HL-60 (cell line): ENCODE measurements around the gene KRTAP24-1.

Source experiments
- DNase-seq, 2 experiments: peaks; one replicate each; pipeline ENCODE4 v3.0.0-alpha.2; 2010 to 2020; ENCODE audit warnings: low read depth in 1 of 2, low spot score in 1 of 2
- H3K27ac ChIP-seq: fragments of 250-450 bp; sonication (Bioruptor Pico); replicated peaks from 2 replicates; pipeline ENCODE4 v1.5.1; 2020; ENCODE audit warnings: mild to moderate bottlenecking, moderate library complexity
- H3K27me3 ChIP-seq: fragments of 250-450 bp; sonication (Bioruptor Pico); 2 replicates; pipeline ENCODE4 v1.5.1; 2021; ENCODE audit warnings: mild to moderate bottlenecking, moderate library complexity; ENCODE audit not compliant: insufficient read depth, poor library complexity, severe bottlenecking
- H3K4me3 ChIP-seq: replicated peaks from 2 replicates; pipeline ENCODE4 v1.5.1; 2011; ENCODE audit warnings: mild to moderate bottlenecking, control low read depth, low read length; ENCODE audit not compliant: insufficient read depth
- CTCF ChIP-seq: IDR thresholded peaks from one replicate; pipeline ENCODE4 v1.5.1; 2011; ENCODE audit warnings: low read length, control low read depth, inconsistent platforms; ENCODE audit not compliant: insufficient read depth
- GABPA ChIP-seq: IDR thresholded peaks from 2 replicates; pipeline ENCODE4 v1.6.1; 2012; ENCODE audit warnings: low read depth
- POLR2AphosphoS5 ChIP-seq: IDR thresholded peaks from 2 replicates; pipeline ENCODE4 v1.6.1; 2012; ENCODE audit warnings: low read depth
- SPI1 ChIP-seq: IDR thresholded peaks from 2 replicates; pipeline ENCODE4 v1.6.1; 2012; ENCODE audit warnings: low read depth, mild to moderate bottlenecking, borderline replicate concordance
- long read RNA-seq: library from polyadenylated mRNA; unstranded; transcript quantifications from one replicate; pipeline ENCODE4 v2.0.0, GENCODE V29; 2020
- TF ChIP-seq, protein P1 (sequence below): IDR thresholded peaks from 2 replicates; pipeline ENCODE4 v1.6.1; 2012; ENCODE audit warnings: low read depth; ENCODE audit not compliant: insufficient replicate concordance

The KRTAP24-1 gene, protein sequence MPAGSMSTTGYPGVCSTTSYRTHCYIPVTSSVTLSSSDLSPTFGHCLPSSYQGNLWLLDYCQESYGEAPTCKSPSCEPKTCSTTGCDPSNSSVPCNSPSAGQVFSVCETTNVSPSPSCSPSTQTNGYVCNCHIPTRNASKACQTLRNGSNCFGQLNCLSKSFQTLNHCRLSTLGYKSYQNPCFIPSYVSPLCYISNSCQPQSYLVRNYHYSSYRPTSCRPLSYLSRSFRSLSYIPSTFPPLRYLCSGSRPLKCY
- long read RNA-seq: 0 reads

DNA sequence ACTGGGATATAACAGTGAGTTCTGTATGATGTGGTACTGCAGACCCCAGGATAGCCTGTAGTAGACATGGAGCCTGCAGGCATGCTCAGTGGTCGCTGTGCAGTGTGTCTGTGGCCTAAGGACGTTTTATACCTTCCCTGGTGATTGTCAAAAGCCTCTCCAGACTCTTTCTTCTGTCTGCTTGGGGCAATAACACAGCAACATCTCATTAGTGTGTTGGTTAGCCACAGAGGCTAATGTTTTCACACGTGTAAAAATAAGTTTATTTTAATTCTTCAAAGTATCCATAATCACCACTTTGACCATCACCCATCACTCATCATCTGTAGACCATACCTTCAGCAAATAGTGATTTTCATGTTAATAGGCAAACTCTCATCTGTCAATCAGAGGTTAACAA, at the start of gene KRTAP24-1:
TSS of gene KRTAP24-1 (minus strand) at position 101 of the 400 bp plus-strand sequence. CDS start at position 83, 18 bp downstream.
- Histone ChIP-seq H3K27ac (no peak within 1 kb of the TSS), H3K27me3 (peaks cover 3% of the 10 kb centered on the region), H3K4me3 (no peak within 1 kb of the TSS)
- no peak for DNase-seq
- TF ChIP-seq SPI1: no peak
- TF ChIP-seq, protein P1, sequence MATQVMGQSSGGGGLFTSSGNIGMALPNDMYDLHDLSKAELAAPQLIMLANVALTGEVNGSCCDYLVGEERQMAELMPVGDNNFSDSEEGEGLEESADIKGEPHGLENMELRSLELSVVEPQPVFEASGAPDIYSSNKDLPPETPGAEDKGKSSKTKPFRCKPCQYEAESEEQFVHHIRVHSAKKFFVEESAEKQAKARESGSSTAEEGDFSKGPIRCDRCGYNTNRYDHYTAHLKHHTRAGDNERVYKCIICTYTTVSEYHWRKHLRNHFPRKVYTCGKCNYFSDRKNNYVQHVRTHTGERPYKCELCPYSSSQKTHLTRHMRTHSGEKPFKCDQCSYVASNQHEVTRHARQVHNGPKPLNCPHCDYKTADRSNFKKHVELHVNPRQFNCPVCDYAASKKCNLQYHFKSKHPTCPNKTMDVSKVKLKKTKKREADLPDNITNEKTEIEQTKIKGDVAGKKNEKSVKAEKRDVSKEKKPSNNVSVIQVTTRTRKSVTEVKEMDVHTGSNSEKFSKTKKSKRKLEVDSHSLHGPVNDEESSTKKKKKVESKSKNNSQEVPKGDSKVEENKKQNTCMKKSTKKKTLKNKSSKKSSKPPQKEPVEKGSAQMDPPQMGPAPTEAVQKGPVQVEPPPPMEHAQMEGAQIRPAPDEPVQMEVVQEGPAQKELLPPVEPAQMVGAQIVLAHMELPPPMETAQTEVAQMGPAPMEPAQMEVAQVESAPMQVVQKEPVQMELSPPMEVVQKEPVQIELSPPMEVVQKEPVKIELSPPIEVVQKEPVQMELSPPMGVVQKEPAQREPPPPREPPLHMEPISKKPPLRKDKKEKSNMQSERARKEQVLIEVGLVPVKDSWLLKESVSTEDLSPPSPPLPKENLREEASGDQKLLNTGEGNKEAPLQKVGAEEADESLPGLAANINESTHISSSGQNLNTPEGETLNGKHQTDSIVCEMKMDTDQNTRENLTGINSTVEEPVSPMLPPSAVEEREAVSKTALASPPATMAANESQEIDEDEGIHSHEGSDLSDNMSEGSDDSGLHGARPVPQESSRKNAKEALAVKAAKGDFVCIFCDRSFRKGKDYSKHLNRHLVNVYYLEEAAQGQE: no peak
- no peak for TF ChIP-seq GABPA
- TF ChIP-seq POLR2AphosphoS5: no peak
- no peak for TF ChIP-seq CTCF

GRCh38 chr21:30329203-30329875, 46.6 kb upstream of the KRTAP24-1 start:
- Histone ChIP-seq H3K27ac (no peak overlapping the region), H3K4me3 (no peak overlapping the region), H3K27me3 (no peaks in the 10 kb centered on the region)
- TF ChIP-seq GABPA (no peak), POLR2AphosphoS5 (no peak), SPI1 (no peak), CTCF (no peak)
- TF ChIP-seq, protein P1: no peak
- no peak for DNase-seq

- no peak for DNase-seq
- no peak overlapping the region for H3K27ac ChIP-seq
- no peak overlapping the region for H3K4me3 ChIP-seq
- H3K27me3 ChIP-seq: no peaks in the 10 kb centered on the region
- TF ChIP-seq POLR2AphosphoS5 (no peak), SPI1 (no peak), CTCF (no peak), GABPA (no peak)
- TF ChIP-seq, protein P1: no peak
Observed at GRCh38 chr21:30326390-30326789, 43.6 kb upstream of the KRTAP24-1 start.
